ENCODE data around the gene PHYH. TPM values are rescaled to one million over a fixed set of nuclear protein-coding genes. Genes with fewer than 3 reads are reported as not detected.
"Not testable (repeated sequence)": the region's sequence is repeated elsewhere in the genome, so short reads cannot be mapped to it uniquely, and the experiment has no call there.

Gene PHYH
- total and polyA plus RNA-seq, 2 of the 4 experiments (the other 2 are of a cell fraction) = 10.9 to 13.4 TPM

DNA sequence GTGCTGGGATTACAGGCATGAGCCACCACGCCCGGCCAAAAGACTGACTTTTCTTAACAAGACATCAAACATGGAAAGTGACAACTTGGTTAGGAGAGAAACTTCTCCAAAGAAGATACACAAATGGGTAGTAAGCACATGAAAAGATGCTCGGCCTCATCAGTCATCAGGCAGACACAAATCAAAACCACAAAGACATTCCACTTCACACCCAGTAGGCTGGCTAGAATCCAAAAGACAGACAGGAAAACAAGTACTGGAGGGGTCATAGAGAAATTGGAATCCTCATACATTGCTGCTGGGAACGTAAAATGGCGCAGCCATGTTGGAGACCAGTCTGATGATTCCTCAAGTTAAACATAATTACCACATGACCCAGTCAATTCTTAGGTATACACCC, 31.8 kb upstream of the PHYH start:
- H3K23ac ChIP-seq (ENCODE audit: low read depth, low read length) = no peak overlapping the region
- no peak overlapping the region for H3K4me2 ChIP-seq (ENCODE audit: low read depth, low read length)
- H3K27ac ChIP-seq (ENCODE audit: insufficient read depth, low read length) = no peak overlapping the region
- H2BK5ac ChIP-seq (ENCODE audit: low read depth, low read length, poor library complexity, severe bottlenecking) = no peak overlapping the region
- H3K14ac ChIP-seq (replicated peaks; ENCODE audit: low read depth, low read length) = no peak overlapping the region
- no peaks in the 10 kb centered on the region for H3K4me1 ChIP-seq (ENCODE audit: control insufficient read depth, insufficient read depth, low read length)
- 92% methylated on average over 2 of the region's 5 CpGs; no CpG with 5 or more reads in 1 of the 2 experiments for WGBS, 2 experiments (ENCODE audit: extremely low coverage in 2 of 2, insufficient read length in 1 of 2)
- H2BK120ac ChIP-seq (ENCODE audit: low read depth, low read length) = no peak overlapping the region
- no peak overlapping the region for H2AK5ac ChIP-seq (ENCODE audit: low read depth, low read length)
- H3K56ac ChIP-seq (ENCODE audit: extremely low read depth, insufficient read depth, low read length) = no peak overlapping the region
- H3K79me1 ChIP-seq (ENCODE audit: low read depth in 1 of 2, low read length in 2 of 2) = peaks cover 2 to 20% of the 10 kb centered on the region in 2 experiments; a peak in 2 of 4 replicates
- ChIA-PET CTCF (interaction anchor here (1.0 kb wide), 1 partner anchor 29 kb away, joined by 3 read pairs; no protein-coding TSS in a partner anchor), POLR2A (ENCODE audit: unreplicated experiment) (no interaction called here)
- intact Hi-C loops (cut with micrococcal nuclease) = no loop called here
- H2AFZ ChIP-seq (replicated peaks; ENCODE audit: low read length, poor library complexity) = no peak overlapping the region
- H4K8ac ChIP-seq (ENCODE audit: low read depth in 2 of 2, low read length in 2 of 2) = no peak overlapping the region
- no peak overlapping the region for H2BK15ac ChIP-seq (ENCODE audit: low read depth, low read length)
- H3K9me1 ChIP-seq (ENCODE audit: insufficient read depth, low read length) = no peaks in the 10 kb centered on the region
- no peak overlapping the region for H3K4ac ChIP-seq (ENCODE audit: low read depth, low read length)
- no peak overlapping the region for H3K9ac ChIP-seq (ENCODE audit: low read depth, low read length)
- H4K91ac ChIP-seq (ENCODE audit: insufficient read depth, low read depth, low read length) = no peak overlapping the region
- H4K5ac ChIP-seq (ENCODE audit: low read depth, low read length) = no peak overlapping the region
- no peaks in the 10 kb centered on the region for H4K20me1 ChIP-seq (ENCODE audit: insufficient read depth, low read length)
- no peaks in the 10 kb centered on the region for H3K27me3 ChIP-seq (ENCODE audit: control insufficient read depth, insufficient read depth, low read length)
- no peak overlapping the region for H2BK20ac ChIP-seq (ENCODE audit: low read depth, low read length)
- H3K36me3 ChIP-seq (ENCODE audit: control insufficient read depth, insufficient read depth, low read length) = peaks cover 51% of the 10 kb centered on the region
- no peak overlapping the region for H2AK9ac ChIP-seq (replicated peaks; ENCODE audit: low read depth, low read length, poor library complexity)
- H3K4me3 ChIP-seq (ENCODE audit: insufficient read depth, low read depth, low read length) = no peak overlapping the region
- H3K18ac ChIP-seq (ENCODE audit: low read depth, low read length) = no peak overlapping the region
- TF ChIP-seq FOS (IDR thresholded peaks at IDR 0.05; ENCODE audit: low read depth, low read length) = no peak
- BruUV-seq (replicated peaks) = no TSS peak
- no peaks in the 10 kb centered on the region for H3K9me3 ChIP-seq (ENCODE audit: control insufficient read depth, insufficient read depth, low read length)
- in situ Hi-C loops (cut with MboI; ENCODE audit: low sequenced_read_pairs) = no loop called here
- ATAC-seq (ENCODE audit: low read depth) (no peak), DNase-seq (no peak)
- dilution Hi-C loops (cut with HindIII; ENCODE audit: low sequenced_read_pairs, unreplicated experiment) = no loop called here

DNA sequence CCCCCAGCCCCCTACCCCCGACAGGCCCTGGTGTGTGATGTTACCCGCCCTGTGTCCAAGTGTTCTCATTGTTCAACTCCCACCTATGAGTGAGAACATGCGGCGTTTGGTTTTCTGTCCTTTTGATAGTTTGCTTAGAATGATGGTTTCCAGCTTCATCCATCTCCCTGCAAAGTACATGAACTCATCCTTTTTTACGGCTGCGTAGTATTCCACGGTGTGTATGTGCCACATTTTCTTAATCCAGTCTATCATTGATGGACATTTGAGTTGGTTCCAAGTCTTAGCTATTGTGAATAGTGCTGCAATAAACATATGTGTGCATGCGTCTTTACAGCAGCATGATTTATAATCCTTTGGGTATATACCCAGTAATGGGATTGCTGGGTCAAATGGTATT, 31.1 kb upstream of the PHYH start:
- H2BK20ac ChIP-seq (ENCODE audit: low read depth, low read length); H3K56ac ChIP-seq (ENCODE audit: extremely low read depth, insufficient read depth, low read length); ATAC-seq (ENCODE audit: low read depth); H4K5ac ChIP-seq (ENCODE audit: low read depth, low read length); H2AFZ ChIP-seq (replicated peaks; ENCODE audit: low read length, poor library complexity); H3K9ac ChIP-seq (ENCODE audit: low read depth, low read length); CTCF ChIA-PET; H2BK120ac ChIP-seq (ENCODE audit: low read depth, low read length); H3K9me3 ChIP-seq (ENCODE audit: control insufficient read depth, insufficient read depth, low read length); dilution Hi-C loops (cut with HindIII; ENCODE audit: low sequenced_read_pairs, unreplicated experiment); H3K27me3 ChIP-seq (ENCODE audit: control insufficient read depth, insufficient read depth, low read length); H3K14ac ChIP-seq (replicated peaks; ENCODE audit: low read depth, low read length); H3K4me2 ChIP-seq (ENCODE audit: low read depth, low read length); H4K8ac ChIP-seq (ENCODE audit: low read depth in 2 of 2, low read length in 2 of 2); H3K4me3 ChIP-seq (ENCODE audit: insufficient read depth, low read depth, low read length); H2BK15ac ChIP-seq (ENCODE audit: low read depth, low read length); H2BK5ac ChIP-seq (ENCODE audit: low read depth, low read length, poor library complexity, severe bottlenecking); BruUV-seq (replicated peaks); H3K4me1 ChIP-seq (ENCODE audit: control insufficient read depth, insufficient read depth, low read length); H4K91ac ChIP-seq (ENCODE audit: insufficient read depth, low read depth, low read length); intact Hi-C loops (cut with micrococcal nuclease); H2AK5ac ChIP-seq (ENCODE audit: low read depth, low read length); DNase-seq; H3K23ac ChIP-seq (ENCODE audit: low read depth, low read length); H2AK9ac ChIP-seq (replicated peaks; ENCODE audit: low read depth, low read length, poor library complexity); H3K27ac ChIP-seq (ENCODE audit: insufficient read depth, low read length); H3K4ac ChIP-seq (ENCODE audit: low read depth, low read length); POLR2A ChIA-PET (ENCODE audit: unreplicated experiment); H3K9me1 ChIP-seq (ENCODE audit: insufficient read depth, low read length); H3K18ac ChIP-seq (ENCODE audit: low read depth, low read length); H4K20me1 ChIP-seq (ENCODE audit: insufficient read depth, low read length); in situ Hi-C loops (cut with MboI; ENCODE audit: low sequenced_read_pairs): not testable (repeated sequence)
- no CpG with 5 or more reads among the region's 8 CpGs for WGBS, 2 experiments (ENCODE audit: extremely low coverage in 2 of 2, insufficient read length in 1 of 2)
- Histone ChIP-seq H3K79me1 (ENCODE audit: low read depth in 1 of 2, low read length in 2 of 2) (peaks cover 2 to 13% of the 10 kb centered on the region in 2 experiments; a peak in 2 of 4 replicates), H3K36me3 (ENCODE audit: control insufficient read depth, insufficient read depth, low read length) (peaks cover 51% of the 10 kb centered on the region)
